HEK293T (cell line): ENCODE measurements around the gene MRPS23.

Experiments used
- FOXA1 ChIP-seq: fragments of 450-650 bp; IDR thresholded peaks from 2 replicates; pipeline ENCODE4 v1.6.1; 2016; ENCODE audit warnings: mild to moderate bottlenecking
- FOXM1 ChIP-seq: fragments of 450-650 bp; IDR thresholded peaks from 2 replicates; pipeline ENCODE4 v1.6.1; 2017; ENCODE audit warnings: mild to moderate bottlenecking, borderline replicate concordance
- SUZ12 ChIP-seq: fragments of 450-650 bp; IDR thresholded peaks from 2 replicates; pipeline ENCODE4 v1.6.1; 2016; ENCODE audit warnings: mild to moderate bottlenecking
- ZNF384 ChIP-seq: fragments of 450-650 bp; IDR thresholded peaks from 2 replicates; pipeline ENCODE4 v1.6.1; 2016

GRCh38 chr17:57849874-57850754, at the start of gene MRPS23:
- TF ChIP-seq SUZ12 (no peak), FOXM1 (peak; percentile 97), ZNF384 (no peak), FOXA1 (no peak)
